GM21515 (cell line): ENCODE results near the gene FARP2.
"Not testable (repeated sequence)": the region's sequence is repeated elsewhere in the genome, so short reads cannot be mapped to it uniquely, and the experiment has no call there.

Source experiments
- ATAC-seq: cut with Tn5 transposase; IDR thresholded peaks from one replicate; pipeline ENCODE4 v1.9.1; 2021; ENCODE audit not compliant: unreplicated experiment

Gene FARP2

GRCh38 chr2:241366678-241367077 is 10.6 kb downstream of the FARP2 start:
- ATAC-seq: no peak

GRCh38 chr2:241368643-241369042 is 12.6 kb downstream of the FARP2 start:
- no peak for ATAC-seq

GRCh38 chr2:241372361-241372992 is 16.4 kb downstream of the FARP2 start:
- ATAC-seq: no peak

- no peak for ATAC-seq
Observed at GRCh38 chr2:241373446-241373845, 17.4 kb downstream of the FARP2 start.

GRCh38 chr2:241373906-241374305 is 17.8 kb downstream of the FARP2 start:
- ATAC-seq: not testable (repeated sequence)

GRCh38 chr2:241375300-241375699 is 19.2 kb downstream of the FARP2 start:
- ATAC-seq: no peak

- no peak for ATAC-seq
Observed at GRCh38 chr2:241376808-241377207, 20.7 kb downstream of the FARP2 start.

- no peak for ATAC-seq
Observed at GRCh38 chr2:241378816-241379215, 22.7 kb downstream of the FARP2 start.

- ATAC-seq: no peak
Observed at GRCh38 chr2:241379481-241380480, 23.7 kb downstream of the FARP2 start.

GRCh38 chr2:241381872-241382271 is 25.8 kb downstream of the FARP2 start:
- no peak for ATAC-seq

GRCh38 chr2:241385450-241385849 is 29.4 kb downstream of the FARP2 start:
- ATAC-seq: not testable (repeated sequence)

GRCh38 chr2:241386519-241386918 is 30.4 kb downstream of the FARP2 start:
- ATAC-seq: no peak

GRCh38 chr2:241389697-241390096 is 33.6 kb downstream of the FARP2 start:
- ATAC-seq: no peak

GRCh38 chr2:241390301-241391206 is 34.5 kb downstream of the FARP2 start:
- ATAC-seq: peak; percentile 60

- no peak for ATAC-seq
Observed at GRCh38 chr2:241391892-241392665, 36.0 kb downstream of the FARP2 start.

GRCh38 chr2:241392753-241393152 is 36.7 kb downstream of the FARP2 start:
- ATAC-seq: not testable (repeated sequence)

GRCh38 chr2:241393524-241394196 is 37.6 kb downstream of the FARP2 start:
- ATAC-seq: no peak

- ATAC-seq: not testable (repeated sequence)
Observed at GRCh38 chr2:241396809-241397208, 40.7 kb downstream of the FARP2 start.
